ENCODE results near the gene APPL1. TPM values are rescaled to one million over a fixed set of nuclear protein-coding genes. Genes with fewer than 3 reads are reported as not detected.

APPL1 gene
- total RNA-seq, 1 donor from 2014 or later: 42.3 TPM

DNA sequence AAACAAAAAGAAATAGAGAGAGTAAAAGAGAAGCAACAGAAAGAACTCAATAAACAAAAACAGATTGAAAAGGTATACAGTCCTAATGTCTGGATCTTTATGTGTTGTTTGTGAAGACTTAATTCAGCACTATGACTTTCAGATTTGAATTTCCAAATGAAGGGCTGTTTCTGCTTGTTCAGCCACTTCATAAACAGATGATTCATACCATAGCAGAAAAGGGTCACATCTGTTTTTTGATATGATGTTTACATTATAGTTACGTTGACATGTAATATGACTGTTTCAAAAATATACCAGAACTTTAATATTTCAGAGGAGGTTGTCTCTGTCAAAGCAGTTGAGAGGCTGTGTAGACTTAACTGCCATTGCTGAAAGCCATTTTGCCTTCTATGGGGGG is 40.9 kb downstream of the APPL1 start:
- no peak for TF ChIP-seq EZH2 (IDR thresholded peaks at IDR 0.05)
- TF ChIP-seq, protein P1, sequence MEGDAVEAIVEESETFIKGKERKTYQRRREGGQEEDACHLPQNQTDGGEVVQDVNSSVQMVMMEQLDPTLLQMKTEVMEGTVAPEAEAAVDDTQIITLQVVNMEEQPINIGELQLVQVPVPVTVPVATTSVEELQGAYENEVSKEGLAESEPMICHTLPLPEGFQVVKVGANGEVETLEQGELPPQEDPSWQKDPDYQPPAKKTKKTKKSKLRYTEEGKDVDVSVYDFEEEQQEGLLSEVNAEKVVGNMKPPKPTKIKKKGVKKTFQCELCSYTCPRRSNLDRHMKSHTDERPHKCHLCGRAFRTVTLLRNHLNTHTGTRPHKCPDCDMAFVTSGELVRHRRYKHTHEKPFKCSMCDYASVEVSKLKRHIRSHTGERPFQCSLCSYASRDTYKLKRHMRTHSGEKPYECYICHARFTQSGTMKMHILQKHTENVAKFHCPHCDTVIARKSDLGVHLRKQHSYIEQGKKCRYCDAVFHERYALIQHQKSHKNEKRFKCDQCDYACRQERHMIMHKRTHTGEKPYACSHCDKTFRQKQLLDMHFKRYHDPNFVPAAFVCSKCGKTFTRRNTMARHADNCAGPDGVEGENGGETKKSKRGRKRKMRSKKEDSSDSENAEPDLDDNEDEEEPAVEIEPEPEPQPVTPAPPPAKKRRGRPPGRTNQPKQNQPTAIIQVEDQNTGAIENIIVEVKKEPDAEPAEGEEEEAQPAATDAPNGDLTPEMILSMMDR (IDR thresholded peaks at IDR 0.05): no peak
- TF ChIP-seq EZH2phosphoT487 (IDR thresholded peaks at IDR 0.05): no peak
- Mint-ChIP-seq H3K27me3 (ENCODE audit: insufficient read depth, low read depth) (no peaks in the 10 kb centered on the region), H3K36me3 (peaks cover 51% of the 10 kb centered on the region), H3K4me3 (no peak overlapping the region), H3K4me1 (no peaks in the 10 kb centered on the region), H3K27ac (no peak overlapping the region), H3K9me3 (peaks cover 26% of the 10 kb centered on the region)
- Histone ChIP-seq H3K9me3 (ENCODE audit: low read depth) (no peaks in the 10 kb centered on the region), H3K4me3 (no peak overlapping the region), H4K20me1 (ENCODE audit: low read depth) (no peaks in the 10 kb centered on the region), H3K4me1 (peaks cover 8% of the 10 kb centered on the region), H3K9ac (no peak overlapping the region), H3K27me3 (no peaks in the 10 kb centered on the region), H3K4me2 (no peak overlapping the region), H3K79me2 (ENCODE audit: low read depth) (no peaks in the 10 kb centered on the region), H3K36me3 (peaks cover 43% of the 10 kb centered on the region), H3K27ac (no peak overlapping the region), H3F3A (ENCODE audit: low read depth) (no peaks in the 10 kb centered on the region), H2AFZ (replicated peaks) (no peak overlapping the region)
- no peak for DNase-seq (ENCODE audit: low spot score)

DNA sequence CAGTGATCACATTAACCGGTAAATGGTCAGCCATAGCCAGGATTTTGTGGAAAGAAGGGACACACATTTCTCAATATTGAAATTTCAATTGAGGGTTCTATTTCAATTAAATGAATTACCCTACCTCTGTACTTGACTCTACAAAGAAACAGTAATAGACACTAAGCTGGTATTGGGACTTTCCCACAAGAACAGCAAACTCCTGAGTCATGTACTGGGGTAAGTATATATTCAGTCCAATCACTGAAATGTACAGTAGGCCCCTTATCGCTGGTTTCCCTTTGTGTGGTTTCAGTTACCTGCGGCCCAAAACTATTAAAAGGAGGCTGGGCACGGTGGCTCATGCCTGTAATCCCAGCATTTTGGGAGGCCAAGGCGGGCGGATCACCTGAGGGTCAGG is 47.3 kb downstream of the APPL1 start:
- peaks cover 17% of the 10 kb centered on the region for H3K36me3 ChIP-seq
- no peaks in the 10 kb centered on the region for H3K9me3 ChIP-seq (ENCODE audit: low read depth)
- no peaks in the 10 kb centered on the region for H3K79me2 ChIP-seq (ENCODE audit: low read depth)
- H3K9ac ChIP-seq: no peak overlapping the region
- H3F3A ChIP-seq (ENCODE audit: low read depth): no peaks in the 10 kb centered on the region
- TF ChIP-seq, protein P1 (IDR thresholded peaks at IDR 0.05): no peak
- no peak for TF ChIP-seq EZH2 (IDR thresholded peaks at IDR 0.05)
- no peak for TF ChIP-seq EZH2phosphoT487 (IDR thresholded peaks at IDR 0.05)
- no peak overlapping the region for H3K4me2 ChIP-seq
- no peak overlapping the region for H3K27ac ChIP-seq
- H4K20me1 ChIP-seq (ENCODE audit: low read depth): no peaks in the 10 kb centered on the region
- H3K27me3 ChIP-seq: no peaks in the 10 kb centered on the region
- no peak overlapping the region for H3K27ac Mint-ChIP-seq
- H3K9me3 Mint-ChIP-seq: no peaks in the 10 kb centered on the region
- no peaks in the 10 kb centered on the region for H3K27me3 Mint-ChIP-seq (ENCODE audit: insufficient read depth, low read depth)
- no peaks in the 10 kb centered on the region for H3K4me1 ChIP-seq
- no peak overlapping the region for H3K4me3 ChIP-seq
- H2AFZ ChIP-seq (replicated peaks): no peak overlapping the region
- peaks cover 25% of the 10 kb centered on the region for H3K36me3 Mint-ChIP-seq
- no peaks in the 10 kb centered on the region for H3K4me1 Mint-ChIP-seq
- no peak overlapping the region for H3K4me3 Mint-ChIP-seq
- DNase-seq (ENCODE audit: low spot score): no peak

DNA sequence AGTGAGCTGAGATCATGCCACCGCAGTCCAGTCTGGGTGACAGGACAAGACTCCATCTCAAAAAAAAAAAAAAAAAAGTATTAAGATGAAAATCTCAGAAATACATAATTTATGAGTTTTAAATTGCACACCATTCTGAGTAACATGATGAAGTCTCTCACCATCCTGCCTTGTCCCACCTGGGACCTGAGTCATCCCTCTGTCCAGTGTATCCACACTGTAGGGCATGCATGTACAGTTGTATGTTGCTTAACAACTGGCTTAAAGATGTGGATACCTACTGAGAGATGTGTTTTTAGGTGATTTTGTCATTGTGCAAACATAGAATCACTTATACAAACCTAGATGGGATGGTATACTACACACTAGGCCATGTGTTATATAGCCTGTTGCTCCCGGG is 47.9 kb downstream of the APPL1 start:
- Mint-ChIP-seq H3K9me3 (no peaks in the 10 kb centered on the region), H3K4me1 (no peaks in the 10 kb centered on the region), H3K4me3 (no peak overlapping the region), H3K27me3 (ENCODE audit: insufficient read depth, low read depth) (no peaks in the 10 kb centered on the region), H3K27ac (no peak overlapping the region), H3K36me3 (peaks cover 23% of the 10 kb centered on the region)
- Histone ChIP-seq H4K20me1 (ENCODE audit: low read depth) (no peaks in the 10 kb centered on the region), H3F3A (ENCODE audit: low read depth) (no peaks in the 10 kb centered on the region), H3K9ac (no peak overlapping the region), H2AFZ (replicated peaks) (no peak overlapping the region), H3K36me3 (peaks cover 14% of the 10 kb centered on the region), H3K9me3 (ENCODE audit: low read depth) (no peaks in the 10 kb centered on the region), H3K4me3 (no peak overlapping the region), H3K4me2 (no peak overlapping the region), H3K79me2 (ENCODE audit: low read depth) (no peaks in the 10 kb centered on the region), H3K27ac (no peak overlapping the region), H3K27me3 (no peaks in the 10 kb centered on the region), H3K4me1 (no peaks in the 10 kb centered on the region)
- TF ChIP-seq EZH2phosphoT487 (IDR thresholded peaks at IDR 0.05) (no peak), EZH2 (IDR thresholded peaks at IDR 0.05) (no peak)
- TF ChIP-seq, protein P1 (IDR thresholded peaks at IDR 0.05): no peak
- no peak for DNase-seq (ENCODE audit: low spot score)
